Measurements from ENCODE around the gene A1CF. TPM values are rescaled to one million over a fixed set of nuclear protein-coding genes. Genes with fewer than 3 reads are reported as not detected.
"Not testable (repeated sequence)": the region's sequence is repeated elsewhere in the genome, so short reads cannot be mapped to it uniquely, and the experiment has no call there.

Gene A1CF
- total RNA-seq, 1 experiment from 2014 or later: not detected

GRCh38 chr10:50772042-50772441 is 113.4 kb downstream of the A1CF start:
- intact Hi-C loops (cut with micrococcal nuclease); BruUV-seq (replicated peaks); H3K4me1 Mint-ChIP-seq (ENCODE audit: insufficient read depth, unreplicated experiment); DNase-seq (ENCODE audit: unreplicated experiment); H3K4me3 Mint-ChIP-seq (ENCODE audit: unreplicated experiment); POLR2A ChIA-PET; H3K27ac Mint-ChIP-seq (ENCODE audit: low read depth, unreplicated experiment); H3K9me3 Mint-ChIP-seq (ENCODE audit: unreplicated experiment); H3K36me3 Mint-ChIP-seq (ENCODE audit: insufficient read depth, unreplicated experiment); H3K27me3 Mint-ChIP-seq (ENCODE audit: insufficient read depth, unreplicated experiment); CTCF ChIA-PET: not testable (repeated sequence)

DNA sequence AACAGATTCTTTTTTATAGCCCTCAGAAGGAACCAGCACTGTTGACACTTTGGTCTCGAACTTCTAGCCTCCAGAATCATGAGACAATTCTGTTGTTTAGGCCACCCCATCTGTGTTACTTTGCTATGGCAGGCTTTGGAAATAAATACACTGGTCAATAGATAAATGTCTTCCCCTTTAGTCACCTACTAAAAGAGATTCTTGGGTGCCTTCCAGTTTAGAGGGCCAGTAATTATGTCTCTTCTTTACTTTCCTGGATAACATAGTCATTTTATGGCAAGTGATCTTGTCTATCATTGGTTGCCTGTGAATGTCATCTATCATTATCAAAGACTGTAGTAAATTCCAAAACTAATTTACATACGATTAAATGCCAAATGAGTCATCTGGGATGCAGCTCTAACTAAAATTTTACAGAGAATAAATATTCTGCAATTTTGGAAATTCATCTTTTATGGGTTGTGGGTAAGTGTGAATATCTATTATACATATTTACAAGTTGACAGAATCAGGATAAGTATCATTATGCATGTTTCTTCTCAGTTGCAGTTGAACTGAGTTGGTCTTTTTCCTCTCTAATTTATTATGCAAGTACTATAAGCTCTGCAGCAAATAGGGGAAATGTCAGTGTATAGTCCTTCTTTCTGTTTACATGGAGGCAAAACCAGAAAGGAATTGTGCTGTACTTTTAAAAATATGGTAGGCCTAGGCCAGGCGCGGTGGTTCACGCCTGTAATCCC is 118.5 kb downstream of the A1CF start:
- DNase-seq (ENCODE audit: unreplicated experiment); H3K4me1 Mint-ChIP-seq (ENCODE audit: insufficient read depth, unreplicated experiment); H3K9me3 Mint-ChIP-seq (ENCODE audit: unreplicated experiment); POLR2A ChIA-PET; CTCF ChIA-PET; BruUV-seq (replicated peaks); intact Hi-C loops (cut with micrococcal nuclease); H3K27me3 Mint-ChIP-seq (ENCODE audit: insufficient read depth, unreplicated experiment); H3K4me3 Mint-ChIP-seq (ENCODE audit: unreplicated experiment); H3K27ac Mint-ChIP-seq (ENCODE audit: low read depth, unreplicated experiment); H3K36me3 Mint-ChIP-seq (ENCODE audit: insufficient read depth, unreplicated experiment): not testable (repeated sequence)

Other genes starting within 250 kb of the A1CF start
- gene ASAH2B, start 145.7 kb downstream of the A1CF start, total RNA-seq (2022): 7.2 TPM in 2 replicates
- 0.09 and 0.10 TPM in 2 replicates for gene PRKG1, start 188.9 kb upstream of the A1CF start, total RNA-seq (2022)